Left colon (tissue), 2 donors: ENCODE measurements around the gene LHX5. TPM values are rescaled to one million over a fixed set of nuclear protein-coding genes. Genes with fewer than 3 reads are reported as not detected.
A peak's percentile ranks its signal among the peaks of the same experiment; 100 is the strongest.

Experiments used
- ATAC-seq: fragments of 200-7000 bp; cut with Tn5 transposase; one replicate; pipeline ENCODE4 v1.9.1; 2020; ENCODE audit warnings: mild to moderate bottlenecking, moderate library complexity
- DNase-seq, 2 donors: peaks; one replicate each; pipeline ENCODE4 v3.0.0-alpha.2; 2020
- intact Hi-C, 2 donors: fragments of 100-400 bp; cut with DNase I in 1 of 2; cut with micrococcal nuclease in 1 of 2; formaldehyde crosslinking; loops; one replicate each; pipeline versions ENCODE4 v1.11.2 to v1.14.0; 2022; cut with DNase I, micrococcal nuclease
- total RNA-seq, 2 donors: library from RNA; stranded (reverse); fragmentation: NEBNext Ultra II Directional; extraction: Animal tissue kit (Norgen Biotek cat#: 25700); gene quantifications; one replicate each; pipeline ENCODE4 v1.2.1, GENCODE V29; 2021
- donor health status: DM: no; HTN: no; CAD: no.
- donor health status: DM: yes; HTN: yes; CAD: no.

The LHX5 gene
- total RNA-seq, 2 donors from 2014 or later: not detected

- ATAC-seq (no peak), DNase-seq (no peak)
- intact Hi-C loops: no loop called here
Measured at GRCh38 chr12:113468365-113469223, 3.1 kb downstream of the LHX5 start.

GRCh38 chr12:113467502-113468364, 3.9 kb downstream of the LHX5 start:
- no peak for DNase-seq
- ATAC-seq: peak; percentile 71
- intact Hi-C loops: no loop called here

- ATAC-seq: peak; percentile 35
- intact Hi-C loops: no loop called here
- DNase-seq: no peak
Measured at GRCh38 chr12:113467142-113467501, 4.5 kb downstream of the LHX5 start.

DNA sequence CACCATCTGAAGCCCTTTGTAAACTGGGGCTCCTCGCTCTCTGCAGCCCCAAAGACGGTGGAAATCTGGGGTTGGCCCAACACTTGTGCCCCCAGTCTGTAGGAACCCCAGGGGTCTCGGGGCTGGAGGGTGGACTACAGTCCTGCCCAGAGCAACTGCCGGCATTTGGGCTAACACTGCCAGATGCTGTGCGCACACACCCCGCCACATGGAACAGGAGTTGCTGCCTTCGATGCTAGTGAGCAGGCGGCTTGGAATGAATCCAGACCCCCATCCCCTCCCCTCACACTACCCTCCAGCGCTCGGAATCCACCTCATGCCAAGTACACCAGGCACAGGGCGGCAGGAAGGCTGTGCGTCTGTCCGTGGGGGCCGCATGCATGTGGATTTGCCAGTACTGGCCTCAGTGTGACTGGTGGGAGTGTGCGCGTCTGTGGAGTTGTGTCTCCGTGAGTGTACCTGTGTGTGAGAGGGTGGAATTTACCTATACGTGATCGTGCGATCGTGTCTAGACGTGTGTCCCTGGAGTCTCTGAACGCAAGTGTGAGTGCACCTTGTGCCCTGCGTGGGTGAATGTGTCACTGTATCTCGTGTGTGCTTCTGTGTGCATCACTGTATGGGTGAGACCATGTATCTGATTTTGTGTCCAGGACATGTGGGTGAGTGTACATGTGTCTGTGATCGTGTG, 5.1 kb downstream of the LHX5 start:
- DNase-seq (no peak), ATAC-seq (no peak)
- intact Hi-C loops: no loop called here

DNA sequence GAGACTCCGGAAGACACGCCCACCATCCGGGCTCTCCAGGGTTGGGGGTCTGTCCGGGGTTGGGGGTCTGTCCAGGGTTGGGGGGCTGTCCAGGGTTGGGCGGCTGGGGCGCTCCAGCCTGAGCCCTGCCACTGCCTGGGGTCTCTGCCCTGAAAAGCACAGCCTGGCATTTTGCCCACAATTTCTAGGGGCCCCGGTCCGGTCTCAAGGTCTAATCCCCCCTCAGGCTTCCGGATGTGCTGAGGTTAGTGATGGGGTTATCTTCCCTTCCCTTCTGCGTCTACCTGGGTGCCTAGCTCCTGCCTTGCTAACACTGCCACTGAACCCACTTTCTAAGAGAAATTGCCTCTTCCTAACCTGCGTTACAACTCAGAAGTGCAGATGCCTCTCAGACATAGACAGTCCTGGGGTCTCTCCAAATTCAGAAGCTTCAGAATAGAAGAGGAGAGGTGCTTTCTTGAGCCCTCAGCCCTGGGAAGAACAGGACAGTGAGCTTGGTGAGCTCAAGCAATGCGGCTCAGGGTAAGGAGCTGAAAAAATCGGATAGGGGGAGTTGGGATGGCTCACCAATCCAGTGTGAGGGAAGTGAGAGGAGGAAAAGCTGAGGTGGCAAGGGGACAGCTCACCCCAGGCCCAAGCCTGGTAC, 5.7 kb downstream of the LHX5 start:
- ATAC-seq: no peak
- intact Hi-C loops: no loop called here
- no peak for DNase-seq

DNA sequence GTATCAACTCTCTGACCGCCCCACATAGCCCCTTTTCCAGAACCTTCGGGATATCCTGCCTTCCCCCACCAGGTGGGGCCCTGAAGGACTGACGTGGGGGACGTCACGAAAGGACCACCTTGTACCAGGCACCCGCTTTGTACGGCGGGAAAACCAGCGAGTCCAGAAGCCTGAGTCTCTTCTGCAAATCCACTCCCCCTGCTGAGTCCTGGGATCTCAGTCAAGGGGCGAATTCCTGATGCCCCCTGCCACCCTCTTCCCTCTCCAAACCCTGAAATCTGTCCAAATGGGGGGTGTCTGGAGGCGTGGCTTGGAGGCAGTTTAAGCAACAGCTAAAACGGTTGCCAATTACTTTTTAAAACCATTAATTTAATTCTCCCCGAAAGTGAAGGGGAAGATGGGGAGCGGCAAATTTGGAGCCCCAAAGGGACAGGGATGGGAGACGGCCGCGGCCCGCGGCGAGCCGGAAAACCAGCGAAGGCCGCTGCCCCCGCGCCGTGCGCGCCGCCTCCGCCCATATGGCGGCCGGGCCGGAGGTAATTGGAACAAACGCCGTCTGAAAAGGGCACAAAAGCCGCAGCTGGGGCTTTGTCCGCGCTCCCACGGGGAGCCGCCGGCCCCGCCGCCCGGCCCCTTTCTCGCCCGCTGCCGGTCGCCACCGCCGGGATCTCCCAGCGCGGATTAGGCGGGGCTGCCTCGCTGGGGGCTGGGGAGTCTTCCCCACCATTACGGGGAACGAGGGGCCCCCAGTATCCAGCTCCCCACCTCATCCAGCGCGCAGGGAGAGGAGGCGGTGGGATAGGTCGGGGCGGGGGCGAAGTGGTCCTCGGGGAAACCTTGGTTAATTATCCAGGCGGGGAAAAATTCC, 6.6 kb downstream of the LHX5 start:
- ATAC-seq: no peak
- no peak for DNase-seq
- intact Hi-C loops: loop anchor here in 1 of 2 donors (5.0 kb wide), 1 partner anchor 447 kb away; no protein-coding TSS in a partner anchor

DNA sequence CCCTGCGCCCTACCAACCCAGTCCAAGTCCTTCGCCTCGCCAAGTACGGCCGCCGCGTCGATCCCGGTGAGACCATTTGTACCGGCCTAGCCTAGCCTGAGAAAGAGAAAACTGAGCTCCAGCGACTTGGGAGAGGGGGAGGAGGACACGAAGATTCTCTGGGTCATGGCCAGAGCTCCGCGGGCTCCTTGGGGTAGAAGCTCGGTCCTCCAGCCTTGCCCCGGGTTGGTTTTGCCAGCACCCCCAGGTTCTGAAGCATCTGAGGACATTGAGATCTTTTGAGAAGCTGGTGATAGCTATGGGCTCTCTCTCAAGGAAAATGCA, 7.3 kb downstream of the LHX5 start:
- ATAC-seq: no peak
- intact Hi-C loops: loop anchor here in 1 of 2 donors (5.0 kb wide), 1 partner anchor 448 kb away; no protein-coding TSS in a partner anchor
- DNase-seq: no peak

DNA sequence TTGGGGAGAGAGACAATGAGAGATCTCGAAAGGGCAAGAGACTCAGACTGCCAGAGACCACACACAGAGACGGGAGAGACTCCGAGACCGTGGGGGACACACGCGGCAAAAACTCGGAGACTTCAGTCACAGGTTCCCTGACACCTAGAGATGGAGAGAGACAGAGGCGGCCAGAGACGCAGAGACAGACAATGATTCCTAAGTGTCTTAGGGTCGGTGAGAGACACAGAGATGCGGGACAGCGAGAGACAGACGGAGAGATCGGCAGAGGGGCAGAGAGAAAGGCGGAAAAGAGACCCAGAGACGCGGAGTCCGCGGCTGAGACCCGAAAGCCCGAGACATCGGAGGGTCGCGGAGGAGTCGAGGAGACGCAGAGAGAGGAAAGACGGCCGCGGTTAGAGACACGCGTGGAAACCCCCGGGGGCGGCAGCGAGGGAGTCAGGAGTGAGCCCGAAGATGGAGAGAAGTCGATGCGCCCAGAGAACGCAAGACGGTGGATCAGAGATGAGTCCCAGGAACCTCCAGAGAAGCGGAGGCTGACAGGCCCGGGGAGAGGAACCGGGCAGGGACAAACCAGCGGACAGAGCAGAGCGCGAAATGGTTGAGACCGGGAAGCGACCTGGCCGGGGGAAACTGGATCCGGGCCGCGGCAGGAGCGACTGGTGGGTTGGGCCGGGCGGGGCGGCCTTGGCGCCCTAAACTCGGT, 7.8 kb downstream of the LHX5 start:
- no peak for ATAC-seq
- no peak for DNase-seq
- intact Hi-C loops: loop anchor here in 1 of 2 donors (5.0 kb wide), 1 partner anchor 448 kb away; no protein-coding TSS in a partner anchor

- DNase-seq (no peak), ATAC-seq (no peak)
- intact Hi-C loops: loop anchor here in 1 of 2 donors (5.0 kb wide), 1 partner anchor 449 kb away; no protein-coding TSS in a partner anchor
Measured at GRCh38 chr12:113462998-113463745, 8.5 kb downstream of the LHX5 start.

- DNase-seq: peak; percentile 50 to 86
- ATAC-seq: peak; percentile 95
- intact Hi-C loops: loop anchor here in 1 of 2 donors (5.0 kb wide), 1 partner anchor 450 kb away; no protein-coding TSS in a partner anchor
Measured at GRCh38 chr12:113462117-113462774, 9.4 kb downstream of the LHX5 start.

GRCh38 chr12:113461666-113462065, 10.0 kb downstream of the LHX5 start:
- ATAC-seq: peak; percentile 44
- DNase-seq: no peak
- intact Hi-C loops: loop anchor here in 1 of 2 donors (5.0 kb wide), 1 partner anchor 451 kb away; no protein-coding TSS in a partner anchor

DNA sequence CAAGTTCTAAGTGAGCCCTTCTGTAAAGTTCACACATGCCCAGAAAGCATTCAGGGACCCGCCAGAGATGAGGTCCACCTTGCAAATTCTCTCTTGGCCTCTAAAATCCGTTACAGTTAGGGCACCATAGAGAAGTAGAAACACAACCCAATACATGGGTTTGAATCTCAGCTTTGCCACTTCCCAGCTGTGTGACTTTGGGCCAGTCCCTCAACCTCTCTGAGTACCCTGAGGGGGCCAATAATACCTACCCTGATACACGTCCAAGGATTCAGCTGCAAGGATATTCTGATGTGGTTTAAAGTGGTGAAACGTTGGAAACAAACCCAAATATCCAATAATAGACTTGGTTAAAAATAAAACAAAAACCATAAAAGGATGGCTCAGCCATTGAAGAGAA, 11.7 kb downstream of the LHX5 start:
- intact Hi-C loops: loop anchor here in 1 of 2 donors (5.0 kb wide), 1 partner anchor 452 kb away; no protein-coding TSS in a partner anchor
- DNase-seq: no peak
- ATAC-seq: no peak

DNA sequence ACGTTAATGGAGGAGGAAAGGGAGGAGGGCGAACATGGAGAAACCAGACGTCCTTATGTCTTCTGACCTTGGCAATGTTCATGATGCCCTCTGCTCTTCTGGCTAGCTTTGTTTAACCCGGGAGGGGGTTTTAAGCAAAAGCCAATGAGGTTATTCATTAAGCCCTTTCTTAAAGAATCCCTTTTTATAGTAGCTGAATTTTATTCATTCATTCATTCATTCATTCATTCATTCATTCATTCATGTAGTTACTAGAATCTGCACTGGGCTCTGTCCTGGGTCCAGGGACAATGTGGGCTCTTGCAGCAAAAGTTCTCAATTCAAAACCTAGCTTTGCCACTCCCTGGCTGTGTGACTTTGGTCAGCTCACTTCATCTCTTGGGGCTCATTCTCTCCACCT, 14.0 kb downstream of the LHX5 start:
- ATAC-seq (no peak), DNase-seq (no peak)
- intact Hi-C loops: no loop called here

DNA sequence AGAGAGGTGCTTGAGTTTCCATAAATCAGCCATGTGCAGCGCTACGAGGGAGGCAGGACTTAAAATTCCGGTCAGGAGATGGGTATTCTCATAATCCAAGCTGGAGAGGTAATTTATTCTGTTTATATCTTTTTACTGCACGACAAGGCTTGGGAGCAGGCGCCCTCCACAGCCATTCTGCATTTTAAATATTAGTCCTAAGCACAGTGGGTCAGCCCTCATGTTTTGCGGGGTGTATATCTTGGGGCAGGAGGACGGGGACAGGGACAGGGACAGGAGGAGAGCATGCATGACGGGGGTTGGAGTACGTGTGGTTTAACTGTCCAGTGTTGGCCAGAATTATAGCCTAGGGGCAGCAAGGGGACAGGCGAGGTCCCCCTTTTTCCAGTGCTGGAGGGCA, 14.5 kb downstream of the LHX5 start:
- no peak for ATAC-seq
- intact Hi-C loops: no loop called here
- no peak for DNase-seq

DNA sequence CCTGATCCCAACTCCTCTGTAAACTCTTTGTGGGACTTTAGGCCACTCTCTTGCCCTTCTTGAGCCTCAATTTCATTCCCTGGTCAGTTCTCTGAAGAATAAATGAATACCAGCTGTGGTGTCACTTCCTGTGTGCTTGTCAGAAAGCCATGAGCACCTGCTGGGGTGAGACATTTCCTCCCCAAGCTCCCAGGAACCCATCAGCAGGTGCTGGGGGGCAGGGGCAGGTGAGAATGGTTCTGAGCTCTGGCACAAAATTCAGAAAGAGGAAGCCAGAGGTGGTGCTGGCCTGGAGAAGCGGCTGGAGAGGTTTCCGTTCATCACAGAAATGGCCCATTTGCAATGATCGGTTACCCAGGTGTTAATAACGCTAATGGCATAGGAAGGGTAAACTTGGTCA, 14.9 kb downstream of the LHX5 start:
- no peak for DNase-seq
- ATAC-seq: no peak
- intact Hi-C loops: no loop called here

DNA sequence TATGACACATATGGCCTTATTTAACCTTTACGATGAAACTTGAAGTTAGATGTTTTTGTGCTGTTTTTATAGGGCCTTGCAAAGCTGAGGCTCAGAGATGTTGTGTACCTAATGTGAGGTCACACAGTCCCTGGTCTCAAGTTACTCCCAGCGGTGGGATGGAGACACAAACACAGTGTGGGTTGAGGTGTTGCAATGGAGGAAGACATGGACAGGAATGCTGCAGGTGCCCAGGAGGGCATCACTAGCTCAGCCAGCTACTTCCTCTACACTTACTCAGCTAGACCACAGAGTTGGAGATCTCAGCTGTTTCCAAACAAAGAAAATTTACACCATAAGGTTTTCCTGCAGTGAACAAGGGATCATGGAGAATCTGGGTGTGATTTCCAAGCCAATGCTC, 15.5 kb downstream of the LHX5 start:
- intact Hi-C loops: no loop called here
- no peak for ATAC-seq
- DNase-seq: no peak
